Hematopoietic multipotent progenitor cell treated with erythropoietin and hydrocortisone succinate and interleukin-3 and kit ligand, for 15 days (in vitro differentiated cells): Measurements from ENCODE around the gene SYT12.
A peak's percentile ranks its signal among the peaks of the same experiment; 100 is the strongest.

Source experiments
- DNase-seq: peaks from one replicate; pipeline ENCODE4 v3.0.0-alpha.2; 2015; ENCODE audit warnings: low spot score

The SYT12 gene

DNA sequence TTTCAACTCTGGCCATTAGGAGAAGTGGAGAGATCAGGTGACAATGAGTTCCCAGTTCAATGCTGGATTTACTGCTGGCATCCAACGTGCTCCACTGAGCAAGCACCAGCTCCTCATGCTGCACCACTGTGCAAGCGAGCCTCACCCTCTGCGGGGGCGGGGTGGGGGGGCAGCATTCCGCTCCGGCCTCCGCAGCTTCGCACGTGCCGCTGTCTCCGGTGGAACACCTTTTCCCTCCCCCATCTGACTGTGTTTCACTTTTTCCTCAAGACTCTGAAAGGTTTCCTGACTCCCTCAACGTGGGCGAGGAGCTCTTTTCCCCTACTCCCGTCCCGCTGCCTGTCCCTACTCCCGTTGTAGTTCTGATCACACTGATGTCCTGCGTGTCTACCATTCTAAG is 32.9 kb downstream of the SYT12 start:
- no peak for DNase-seq

DNA sequence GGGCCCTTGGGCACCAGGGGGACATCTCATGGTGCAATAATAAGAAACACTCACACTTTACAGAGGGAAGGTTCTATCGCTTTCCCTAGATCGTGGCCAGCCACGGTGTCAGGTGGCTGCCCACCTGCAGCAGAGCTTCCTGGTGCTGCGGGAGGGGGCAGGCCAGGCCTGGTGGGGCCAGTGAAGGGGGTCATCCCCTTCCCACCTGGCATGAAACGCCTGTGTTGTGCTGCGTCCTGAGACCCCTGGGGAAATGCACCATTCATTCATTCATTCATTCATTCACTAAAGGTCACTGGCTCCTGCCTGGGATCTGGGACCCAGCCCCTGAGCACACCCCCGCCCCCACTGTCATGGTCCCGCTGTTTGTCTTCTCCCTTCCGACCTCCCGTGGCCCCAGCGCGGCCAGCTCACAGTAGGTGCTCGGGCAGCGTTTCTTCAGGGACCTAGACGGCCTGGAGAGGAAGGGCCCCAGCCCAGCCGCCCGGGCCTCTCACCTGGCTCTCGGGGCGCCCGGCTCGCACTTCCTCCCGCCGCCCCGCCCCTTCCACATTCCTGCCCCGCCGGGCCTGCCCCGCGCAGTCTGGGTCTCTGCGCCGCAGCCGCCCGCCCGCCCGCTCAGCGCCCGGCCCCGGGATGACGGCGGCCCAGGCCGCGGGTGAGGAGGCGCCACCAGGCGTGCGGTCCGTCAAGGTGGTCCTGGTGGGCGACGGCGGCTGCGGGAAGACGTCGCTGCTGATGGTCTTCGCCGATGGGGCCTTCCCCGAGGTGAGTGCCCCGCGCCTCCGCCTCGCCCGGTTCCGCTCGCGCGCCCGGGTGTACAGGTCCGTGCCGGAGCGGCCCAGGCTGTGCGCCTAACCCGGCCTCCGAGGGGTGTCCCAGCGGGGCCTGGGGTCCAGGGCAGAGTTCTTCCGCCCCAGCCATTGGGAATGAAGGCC is 33.6 kb downstream of the SYT12 start, which contains the start of gene RHOD:
RHOD (plus strand) TSS at position 581 of the 938 bp plus-strand sequence; CDS start at position 637, 56 bp downstream.
- DNase-seq = no peak

DNA sequence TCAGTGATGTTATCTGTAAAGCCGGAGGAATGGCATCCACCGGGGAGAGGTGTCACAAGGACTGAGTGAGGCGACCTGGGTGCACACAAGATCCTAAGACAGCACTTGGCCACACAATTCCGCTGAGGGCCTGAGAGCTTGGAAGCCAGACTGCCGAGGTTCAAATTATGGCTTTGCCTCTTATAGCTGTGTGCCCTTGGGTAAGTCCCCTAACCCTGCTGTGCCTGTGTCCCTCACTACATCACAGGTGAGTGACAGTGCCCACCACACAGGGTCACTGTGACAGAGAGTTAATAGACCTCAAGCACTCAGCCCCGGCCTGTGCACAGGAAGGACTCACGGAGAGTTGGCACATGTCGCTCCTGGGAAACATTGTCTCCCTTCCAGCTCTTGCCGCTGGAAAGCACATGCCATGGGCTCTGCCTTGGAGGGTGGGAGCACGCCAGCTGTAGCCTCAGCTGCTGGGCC is 34.3 kb downstream of the SYT12 start:
- DNase-seq = no peak

DNA sequence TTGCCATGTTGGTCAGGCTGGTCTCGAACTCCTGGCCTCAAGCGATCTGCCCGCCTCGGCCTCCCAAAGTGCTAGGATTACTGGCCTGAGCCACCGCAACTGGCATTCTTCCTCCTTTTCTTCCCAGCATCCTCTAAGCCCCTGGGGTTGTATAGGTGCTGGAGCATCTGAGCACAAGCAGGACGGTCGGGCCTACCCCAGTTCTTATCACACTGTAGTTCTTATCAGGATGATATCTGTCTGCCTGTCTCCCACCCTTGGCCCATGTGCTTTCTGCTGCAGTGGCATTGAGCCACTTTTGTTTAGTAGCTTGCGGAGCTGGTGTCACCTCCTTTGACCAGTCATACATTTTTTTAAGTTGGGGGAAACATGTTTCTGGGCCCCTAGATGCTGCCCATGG is 35.6 kb downstream of the SYT12 start:
- no peak for DNase-seq

DNA sequence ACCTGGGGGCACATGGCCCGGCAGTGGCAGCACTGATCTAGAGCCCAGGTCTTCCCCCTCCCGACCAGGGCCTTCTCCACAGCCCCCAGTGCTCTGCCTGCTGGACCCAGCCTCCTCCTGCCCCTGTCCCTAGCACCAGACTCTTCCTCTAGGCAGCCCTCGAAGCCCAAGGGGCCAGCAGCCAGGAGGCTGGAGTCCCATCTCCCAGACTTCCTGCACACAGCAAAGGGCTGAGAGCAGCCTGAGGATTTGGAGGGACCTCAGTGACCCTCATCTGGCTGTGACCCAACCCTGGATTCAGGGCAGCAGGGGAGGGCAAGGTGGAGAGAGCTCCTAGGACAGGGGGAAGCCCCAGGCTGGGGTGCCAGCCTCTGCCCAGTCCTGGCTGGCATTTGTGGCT is 36.7 kb downstream of the SYT12 start:
- no peak for DNase-seq

DNA sequence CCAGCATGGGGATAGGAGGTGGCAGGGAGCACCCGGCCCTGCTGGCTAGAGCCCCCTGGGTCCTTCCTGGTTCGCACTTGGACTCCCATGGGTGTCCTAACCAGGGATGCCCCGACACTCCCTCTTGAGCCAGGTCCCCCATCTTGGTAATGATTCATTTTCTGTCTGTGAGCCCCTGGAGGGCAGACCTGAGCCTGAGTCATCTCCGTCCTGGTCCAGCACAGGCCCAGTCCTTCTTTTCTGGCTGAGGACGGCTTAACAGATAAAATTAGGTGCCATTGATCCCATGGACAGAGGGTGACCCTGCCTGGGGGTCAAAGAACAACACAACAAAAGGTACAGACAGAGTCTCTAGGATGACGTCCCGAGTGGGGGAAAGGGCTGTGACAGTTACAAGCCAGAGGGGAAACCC is 37.2 kb downstream of the SYT12 start:
- no peak for DNase-seq

DNA sequence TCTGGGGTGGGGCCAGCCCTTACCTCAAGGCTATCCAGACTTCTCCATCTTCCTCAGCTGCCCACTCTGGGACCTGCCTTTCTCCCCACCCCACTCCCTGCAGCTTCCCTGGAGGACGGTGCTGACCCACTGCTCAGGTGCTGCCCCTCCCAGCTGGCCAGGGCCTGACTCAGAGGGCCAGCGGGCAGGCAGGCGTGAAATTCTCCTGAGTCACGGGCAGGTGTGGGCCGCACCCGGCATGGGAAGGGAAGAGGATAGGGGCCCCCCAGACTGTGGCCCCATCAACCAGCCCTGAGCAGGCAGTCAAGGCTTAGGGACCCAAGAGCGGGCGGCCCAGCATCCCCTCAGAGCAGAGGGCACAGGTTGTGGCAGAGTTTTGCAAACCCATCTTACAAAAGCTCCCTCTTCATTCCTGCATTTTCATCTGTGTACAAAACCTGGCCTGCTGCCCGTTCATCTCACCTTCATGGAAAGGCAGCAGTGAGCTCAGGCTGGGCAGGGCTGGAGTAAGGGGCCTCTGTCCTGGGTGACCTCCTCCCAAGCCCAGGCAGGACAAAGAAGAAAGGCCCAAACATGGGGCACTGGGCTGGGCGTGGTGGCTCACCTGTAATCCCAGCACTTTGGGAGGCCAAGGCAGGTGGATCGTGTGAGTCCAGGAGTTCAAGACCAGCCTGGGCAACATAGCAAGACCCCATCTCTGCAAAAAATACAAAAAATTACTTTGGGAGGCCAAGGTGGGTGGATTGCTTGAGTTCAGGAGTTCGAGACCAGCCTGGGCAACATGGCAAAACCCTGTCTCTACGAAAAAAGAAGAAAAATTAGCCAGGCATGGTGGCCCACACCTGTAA is 39.8 kb downstream of the SYT12 start:
- no peak for DNase-seq

DNA sequence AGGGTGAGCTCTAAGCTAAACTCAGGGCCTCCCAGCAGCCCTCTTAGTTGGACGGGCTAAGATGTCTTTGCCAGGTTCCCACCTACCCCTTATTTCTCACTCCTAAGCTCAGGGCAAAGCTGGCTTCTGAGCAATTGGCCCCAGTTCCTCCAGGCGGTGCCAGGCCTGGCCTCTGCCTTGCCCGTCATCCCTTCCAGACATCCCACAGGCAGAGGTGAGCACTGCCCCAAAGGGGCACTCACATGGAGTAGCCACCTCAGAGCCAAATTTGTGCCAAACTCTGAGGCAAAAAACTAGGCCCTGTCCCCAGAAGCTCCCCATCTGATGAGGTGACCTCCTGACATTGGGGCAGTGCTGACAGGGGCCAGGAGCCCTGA is 43.4 kb downstream of the SYT12 start:
- no peak for DNase-seq

DNA sequence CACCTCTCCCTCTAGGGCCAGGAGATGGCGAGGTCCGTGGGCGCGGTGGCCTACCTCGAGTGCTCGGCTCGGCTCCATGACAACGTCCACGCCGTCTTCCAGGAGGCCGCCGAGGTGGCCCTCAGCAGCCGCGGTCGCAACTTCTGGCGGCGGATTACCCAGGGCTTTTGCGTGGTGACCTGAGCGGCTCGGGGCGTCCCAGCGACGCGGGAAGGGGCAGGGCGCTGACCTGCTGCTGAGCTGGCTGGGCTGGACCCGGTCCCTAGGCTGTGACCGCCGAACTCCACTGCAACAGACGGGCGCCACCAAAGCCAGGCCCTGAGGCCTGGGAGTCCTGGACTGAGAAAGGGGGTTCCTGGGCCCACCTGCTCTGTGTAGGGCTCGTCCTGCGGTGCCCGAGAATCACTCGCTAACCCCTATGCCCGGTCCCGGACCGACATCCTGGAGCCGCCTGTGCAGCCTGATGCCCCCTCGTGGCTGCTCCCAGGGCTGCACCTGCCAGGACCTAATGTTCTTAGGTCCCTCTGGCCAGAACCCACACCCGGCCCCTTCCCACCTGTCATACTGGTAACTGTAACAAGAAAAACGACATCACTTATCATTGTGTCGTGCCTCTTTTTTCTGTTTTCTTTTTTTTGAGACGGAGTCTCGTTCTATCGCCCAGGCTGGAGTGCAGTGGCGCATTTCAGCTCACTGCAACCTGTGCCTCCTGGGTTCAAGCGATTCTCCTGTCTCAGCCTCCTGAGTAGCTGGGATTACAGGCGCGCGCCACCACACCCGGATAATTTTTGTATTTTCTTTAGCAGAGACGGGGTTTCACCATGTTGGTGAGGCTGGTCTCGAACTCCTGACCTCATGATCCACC is 48.7 kb downstream of the SYT12 start:
- peak; percentile 72 for DNase-seq

DNA sequence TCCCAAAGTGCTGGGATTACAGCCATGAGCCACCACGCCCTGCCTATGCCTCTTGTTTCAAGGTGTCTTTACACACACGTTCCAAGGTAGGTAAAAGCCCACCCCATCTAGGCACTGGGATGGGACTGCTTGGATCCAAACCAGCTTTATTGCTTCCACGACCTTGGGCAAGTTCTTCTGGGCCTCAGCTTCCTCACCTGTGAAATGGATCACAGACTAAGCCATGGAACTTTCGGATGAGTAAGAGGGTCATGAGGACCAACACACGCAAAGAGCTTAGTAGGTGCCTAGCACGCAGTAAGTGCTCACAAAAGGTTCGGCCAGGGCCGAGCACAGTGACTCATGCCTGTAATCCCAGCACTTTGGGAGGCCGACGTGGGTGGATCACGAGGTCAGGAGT is 49.4 kb downstream of the SYT12 start:
- DNase-seq = no peak

DNA sequence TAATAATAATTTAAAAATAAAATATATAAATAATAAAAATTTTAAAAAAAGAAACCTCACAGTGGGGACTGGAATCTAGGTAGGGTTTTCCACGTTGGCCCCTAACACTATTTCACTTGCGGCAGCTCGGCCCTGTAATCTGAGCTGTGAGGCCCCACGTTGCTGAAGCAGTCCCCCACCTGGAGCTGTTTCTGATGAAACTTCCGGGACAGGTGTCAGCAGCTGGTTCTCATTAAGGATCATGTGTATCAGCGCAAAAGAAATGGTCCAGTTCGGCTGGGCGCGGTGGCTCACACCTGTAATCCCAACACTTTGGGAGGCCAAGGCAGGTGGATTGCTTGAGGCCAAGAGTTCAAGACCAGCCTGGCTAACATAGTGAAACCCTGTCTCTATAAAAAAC is 51.0 kb downstream of the SYT12 start:
- no peak for DNase-seq

DNA sequence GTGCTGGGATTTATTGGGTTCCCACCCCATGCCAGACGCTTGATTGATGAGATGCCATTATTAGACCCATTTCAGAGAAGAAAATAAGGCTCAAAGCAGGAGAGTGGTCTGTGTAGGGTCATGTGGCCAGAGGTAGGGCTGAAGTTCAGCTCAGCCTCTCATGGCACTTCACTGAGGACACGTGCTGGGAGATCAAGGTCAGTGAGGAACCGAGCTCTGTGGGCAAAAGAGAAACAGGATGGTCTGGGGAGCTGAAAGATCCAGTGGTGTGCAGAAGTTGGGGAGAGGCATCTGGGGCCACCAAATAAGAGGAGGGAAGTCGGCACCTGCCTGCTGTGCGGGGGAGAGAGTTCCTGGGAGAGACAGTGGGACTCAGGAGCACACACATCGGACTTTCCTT is 53.3 kb downstream of the SYT12 start:
- no peak for DNase-seq

DNA sequence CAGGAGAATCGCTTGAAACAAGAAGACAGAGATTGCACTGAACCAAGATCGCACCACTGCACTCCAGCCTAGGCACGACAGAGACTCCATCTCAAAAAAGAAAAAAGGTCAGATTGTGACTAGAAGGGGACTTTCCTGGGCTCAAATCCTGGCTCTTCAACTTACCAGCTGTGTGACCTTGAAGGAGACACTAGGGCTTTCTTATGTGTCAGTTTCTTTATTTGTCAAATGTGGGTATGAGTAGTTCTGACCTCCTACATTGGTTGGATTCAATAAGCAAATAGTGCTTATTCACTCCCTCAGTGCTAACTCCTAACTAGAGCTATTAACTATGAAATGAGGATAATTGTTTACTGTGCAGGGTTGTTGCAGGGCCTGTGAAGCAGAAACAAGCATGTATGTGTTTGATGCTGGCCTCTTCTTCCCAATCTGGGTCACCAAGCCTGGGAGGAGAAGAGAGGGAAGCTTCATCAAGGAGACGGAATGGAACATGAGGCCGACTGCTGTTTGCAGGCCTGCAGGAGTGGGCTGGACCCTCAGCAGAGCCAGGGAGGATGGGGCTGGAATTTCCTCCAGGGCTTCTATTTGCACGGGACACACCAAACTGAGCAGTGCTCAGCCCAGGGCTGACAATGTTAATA is 56.3 kb downstream of the SYT12 start:
- DNase-seq = no peak

DNA sequence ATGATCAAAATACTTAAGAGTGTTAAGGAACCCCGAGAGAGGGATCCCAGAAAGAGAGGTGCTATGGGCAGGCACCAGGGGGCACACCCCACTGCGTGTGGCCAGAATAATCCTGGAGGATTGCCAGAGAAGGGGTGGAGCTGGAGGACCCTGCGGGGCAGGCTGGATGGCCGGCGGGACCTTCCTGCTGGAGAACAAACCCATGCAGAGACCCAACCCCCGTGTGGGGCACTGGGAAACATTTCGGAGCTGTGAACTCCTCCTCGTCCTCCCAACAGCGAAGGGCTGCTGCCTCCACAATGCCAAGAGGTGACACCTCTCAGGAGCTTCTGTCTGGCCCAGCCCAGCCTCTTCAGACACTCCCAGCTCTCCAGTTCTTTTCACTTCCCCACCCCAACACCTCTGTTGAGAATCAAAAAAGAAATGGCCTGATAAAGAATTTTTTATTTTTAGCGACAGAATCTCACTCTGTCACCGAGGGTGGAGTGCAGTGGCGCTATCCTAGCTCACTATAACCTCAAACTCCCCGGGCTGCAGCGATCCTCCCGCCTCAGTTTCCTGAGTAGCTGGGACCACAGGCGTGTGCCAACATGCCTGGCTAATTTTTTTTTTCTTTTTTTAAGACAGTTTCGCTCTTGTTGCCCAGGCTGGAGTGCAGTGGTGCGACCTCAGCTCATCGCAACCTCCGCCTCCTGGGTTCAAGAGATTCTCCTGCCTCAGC is 59.3 kb downstream of the SYT12 start:
- peak; percentile 27 for DNase-seq

DNA sequence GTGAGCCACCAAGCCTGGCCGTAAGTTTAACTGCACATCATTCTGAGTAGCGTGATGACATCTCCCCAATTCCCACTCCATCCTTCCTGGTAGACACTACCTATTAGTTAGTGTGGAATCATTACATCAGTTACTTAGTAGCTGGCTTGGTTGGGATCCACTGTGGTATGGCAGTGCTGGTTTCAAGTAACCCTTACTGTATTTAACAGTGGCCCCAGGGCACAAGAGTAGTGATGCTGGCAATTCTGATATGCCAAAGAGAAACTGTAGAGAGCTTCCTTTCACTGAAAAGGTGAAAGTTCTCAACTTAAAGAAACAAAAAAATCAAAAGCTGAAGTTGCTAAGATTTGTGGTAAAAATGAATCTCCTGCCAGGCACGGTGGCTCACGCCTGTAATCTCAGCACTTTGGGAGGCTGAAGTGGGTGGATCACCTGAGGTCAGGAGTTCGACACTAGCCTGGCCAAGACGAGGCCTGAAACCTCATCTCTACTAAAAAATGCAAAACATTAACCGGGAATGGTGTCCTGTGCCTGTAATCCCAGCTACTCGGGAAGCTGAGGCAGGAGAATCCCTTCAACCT is 60.9 kb downstream of the SYT12 start:
- DNase-seq = no peak

DNA sequence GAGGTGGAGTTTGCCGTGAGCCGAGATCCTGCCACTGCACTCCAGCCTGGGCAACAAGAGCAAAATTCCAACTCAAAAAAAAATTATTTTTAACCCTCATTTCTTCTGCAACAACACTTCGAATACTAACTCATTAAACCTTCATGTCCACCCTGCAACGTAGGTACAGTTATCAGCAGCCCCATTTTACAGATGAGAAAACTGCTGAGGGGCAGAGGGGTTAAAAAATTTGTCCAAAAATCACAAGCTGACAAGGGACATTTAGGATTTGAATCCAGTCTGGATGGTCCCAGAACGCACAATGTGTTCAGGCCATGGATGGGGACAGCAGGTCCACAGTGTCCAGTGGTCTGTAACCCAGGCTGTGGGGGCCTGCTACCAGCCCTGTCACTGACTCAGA is 62.7 kb downstream of the SYT12 start:
- no peak for DNase-seq

DNA sequence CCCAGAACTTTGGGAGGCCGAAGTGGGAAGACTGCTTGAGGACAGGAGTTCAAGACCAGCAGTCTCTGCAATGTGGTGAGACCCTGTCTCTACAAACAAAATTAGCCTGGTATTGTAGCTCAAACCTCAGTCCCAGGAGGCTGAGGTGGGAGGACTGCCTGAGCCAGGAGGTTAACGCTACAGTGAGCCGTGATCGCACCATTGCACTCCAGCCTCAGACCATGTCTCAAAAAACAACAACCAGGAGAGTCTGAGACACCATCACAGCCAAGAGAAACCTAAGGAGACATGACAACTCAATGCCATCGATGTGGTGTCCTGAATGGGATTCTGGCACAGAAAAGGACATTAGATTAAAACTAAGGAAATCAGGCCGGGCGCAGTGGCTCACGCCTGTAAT is 67.8 kb downstream of the SYT12 start:
- no peak for DNase-seq

DNA sequence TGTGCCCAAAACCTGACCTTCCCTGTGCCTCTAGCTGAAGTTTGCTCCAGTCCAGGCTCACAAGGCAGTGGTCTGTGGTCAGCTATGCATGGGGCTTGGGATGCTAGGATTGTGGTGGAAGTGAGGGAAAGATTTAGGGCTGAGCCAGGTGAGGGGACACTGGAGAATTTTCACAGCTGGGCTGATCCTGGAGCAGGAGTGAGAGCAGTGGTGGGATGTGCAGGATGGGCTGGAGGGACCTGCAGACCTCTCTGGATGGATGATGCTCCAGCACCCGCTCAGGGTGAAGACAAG is 72.2 kb downstream of the SYT12 start:
- no peak for DNase-seq

DNA sequence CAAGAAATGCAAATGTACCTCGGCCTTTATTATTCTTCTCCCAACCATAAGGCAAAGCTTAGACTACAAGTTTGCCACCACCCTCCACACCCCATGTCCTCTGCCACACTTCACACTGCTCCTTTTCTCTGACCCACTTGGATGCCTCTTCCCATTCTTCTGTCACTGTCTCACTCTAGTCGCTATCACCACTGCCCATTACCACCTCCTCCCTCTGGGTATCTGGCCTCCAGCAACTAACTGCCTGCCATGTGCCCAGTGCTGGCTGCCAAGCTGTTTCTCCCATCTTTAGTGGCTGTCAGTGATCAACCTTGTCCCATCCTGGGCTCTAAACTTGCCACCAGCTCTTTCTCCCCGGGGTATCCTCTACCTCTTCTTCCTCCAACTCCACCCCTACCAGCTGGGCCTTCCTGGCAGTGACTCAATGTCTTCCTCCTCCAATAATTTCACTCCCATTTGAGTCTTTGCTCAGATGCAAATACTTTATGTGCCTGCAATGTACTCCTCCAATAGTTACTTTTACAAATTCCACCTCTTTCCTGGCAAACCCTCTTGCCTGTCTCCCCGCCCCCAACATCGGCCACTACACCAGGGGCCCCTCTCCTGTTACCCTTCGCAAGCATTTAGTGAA is 76.0 kb downstream of the SYT12 start:
- DNase-seq = no peak

DNA sequence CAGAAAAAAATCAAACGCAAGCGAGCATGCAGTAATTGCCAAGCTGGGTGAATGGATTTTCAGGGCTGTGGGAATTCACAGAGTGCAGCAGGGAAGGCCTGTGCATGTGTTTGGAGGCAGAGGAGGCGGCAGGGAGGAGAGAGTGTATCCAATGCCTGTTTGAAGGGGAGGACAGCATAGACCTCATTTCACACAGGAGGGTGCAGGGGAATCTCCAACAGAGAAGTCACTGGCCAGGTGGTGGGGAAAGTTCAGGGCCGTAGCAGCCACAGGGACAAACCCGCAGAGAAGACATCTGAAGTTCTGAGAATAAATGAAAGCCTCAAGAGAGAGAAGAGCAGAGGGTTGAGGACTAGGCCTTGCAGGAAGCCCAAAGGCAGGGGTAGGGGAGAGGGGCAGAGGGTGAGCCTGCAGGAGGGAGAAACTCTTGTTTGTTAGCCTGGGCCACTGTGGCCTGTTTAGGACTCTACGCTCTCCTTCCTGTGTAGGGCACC is 76.9 kb downstream of the SYT12 start:
- DNase-seq = no peak
